Hepatocyte (in vitro differentiated cells): Measurements from ENCODE around the gene CCDC85C. TPM values are rescaled to one million over a fixed set of nuclear protein-coding genes. Genes with fewer than 3 reads are reported as not detected.

Source experiments
- DNase-seq: peaks from one replicate; pipeline ENCODE4 v3.0.0-alpha.2; 2016; ENCODE audit warnings: low spot score
- H2AFZ ChIP-seq: fragments of 200-600 bp; sonication (generic); 2 replicates; pipeline ENCODE4 v1.6.0; 2016; ENCODE audit warnings: antibody characterized with exemption, mild to moderate bottlenecking
- H3K27ac ChIP-seq: fragments of 200-600 bp; sonication (generic); 2 replicates; pipeline ENCODE4 v1.5.1; 2016; ENCODE audit warnings: mild to moderate bottlenecking
- H3K27me3 ChIP-seq: fragments of 200-600 bp; sonication (generic); 2 replicates; pipeline ENCODE4 v1.6.1; 2016
- H3K36me3 ChIP-seq: fragments of 200-600 bp; sonication (generic); replicated peaks from 2 replicates; pipeline ENCODE4 v1.5.1; 2016; ENCODE audit warnings: low read depth; ENCODE audit not compliant: insufficient read depth
- H3K4me1 ChIP-seq: fragments of 200-600 bp; sonication (generic); 2 replicates; pipeline ENCODE4 v1.5.1; 2016; ENCODE audit warnings: mild to moderate bottlenecking, moderate library complexity; ENCODE audit not compliant: insufficient read depth
- H3K4me2 ChIP-seq: fragments of 200-600 bp; sonication (generic); 2 replicates; pipeline ENCODE4 v1.6.0; 2016
- H3K4me3 ChIP-seq: fragments of 200-600 bp; sonication (generic); 2 replicates; pipeline ENCODE4 v1.5.1; 2016; ENCODE audit warnings: mild to moderate bottlenecking
- H3K79me2 ChIP-seq: fragments of 200-600 bp; sonication (generic); 2 replicates; pipeline ENCODE4 v1.6.0; 2017; ENCODE audit warnings: mild to moderate bottlenecking
- H3K9me2 ChIP-seq: fragments of 200-600 bp; sonication (generic); replicated peaks from 2 replicates; pipeline ENCODE4 v1.6.0; 2017; ENCODE audit warnings: mild to moderate bottlenecking; ENCODE audit not compliant: insufficient read depth
- H3K9me3 ChIP-seq: fragments of 200-600 bp; sonication (generic); 2 replicates; pipeline ENCODE4 v1.5.1; 2016; ENCODE audit warnings: low read depth, mild to moderate bottlenecking
- H4K20me1 ChIP-seq: fragments of 200-600 bp; sonication (generic); 2 replicates; pipeline ENCODE4 v1.6.0; 2016; ENCODE audit warnings: mild to moderate bottlenecking; ENCODE audit not compliant: insufficient read depth, poor library complexity, severe bottlenecking
- EZH2 ChIP-seq: fragments of 200-600 bp; sonication (generic); IDR thresholded peaks from 2 replicates; pipeline ENCODE4 v1.6.1; 2016; ENCODE audit warnings: antibody characterized with exemption, mild to moderate bottlenecking, borderline replicate concordance
- EZH2phosphoT487 ChIP-seq: fragments of 200-600 bp; sonication (generic); IDR thresholded peaks from one replicate; pipeline ENCODE4 v1.6.1; 2018; ENCODE audit warnings: antibody characterized with exemption, mild to moderate bottlenecking, low read depth, moderate library complexity; ENCODE audit not compliant: unreplicated experiment, severe bottlenecking
- WGBS: methylation state at CpG from one replicate; pipeline ENCODE4 v1.1.6; 2016; ENCODE audit warnings: low lambda C conversion rate; ENCODE audit errors: missing lambda C conversion rate; 5-methylcytosine and 5-hydroxymethylcytosine counted together
- polyA plus RNA-seq: library from polyadenylated mRNA; unstranded; fragments of >200 nt; fragmentation: Nextera tagmentation; extraction: Ambion mirVana; gene quantifications from 2 replicates; pipeline ENCODE4 v1.2.1, GENCODE V29; 2016
- total RNA-seq: library from RNA; depleted of rRNA; stranded (reverse); fragments of >200 nt; gene quantifications from 2 replicates; pipeline ENCODE4 v1.2.3, GENCODE V29; 2014
- TF ChIP-seq, protein P1 (sequence below): fragments of 200-600 bp; sonication (generic); IDR thresholded peaks from 2 replicates; pipeline ENCODE4 v1.5.1; 2016; ENCODE audit warnings: antibody characterized with exemption, mild to moderate bottlenecking; ENCODE audit not compliant: poor library complexity

CCDC85C gene
- total and polyA plus RNA-seq, 2 experiments from 2014 or later, result 37.8 to 47.2 TPM

- WGBS, result 62% methylated on average over 1 of the region's 1 CpG
- H3K9me2 ChIP-seq, result no peaks in the 10 kb centered on the region
Observed at GRCh38 chr14:99476864-99477263, 127.1 kb downstream of the CCDC85C start.

DNA sequence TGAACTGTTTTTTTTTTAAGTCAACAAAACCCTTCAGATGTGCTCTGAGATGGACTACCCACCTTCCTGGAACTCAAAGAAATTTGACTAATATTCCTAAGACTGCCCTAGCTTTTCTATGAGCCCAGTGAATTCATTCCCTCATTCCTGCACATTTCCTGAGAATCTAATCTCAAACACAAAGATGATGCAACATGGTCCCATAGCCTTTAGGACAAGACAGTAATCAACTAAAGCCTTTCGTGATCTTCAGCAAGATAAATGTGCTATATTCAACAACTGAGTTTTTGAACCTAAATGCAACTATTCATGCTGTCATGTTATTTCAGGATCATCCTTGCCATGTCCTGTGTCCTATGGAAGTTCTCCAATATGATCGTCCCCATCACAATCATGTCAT is 128.3 kb downstream of the CCDC85C start:
- WGBS, result 92% methylated on average over 2 of the region's 2 CpGs
- no peak for TF ChIP-seq EZH2phosphoT487
- TF ChIP-seq, protein P1, sequence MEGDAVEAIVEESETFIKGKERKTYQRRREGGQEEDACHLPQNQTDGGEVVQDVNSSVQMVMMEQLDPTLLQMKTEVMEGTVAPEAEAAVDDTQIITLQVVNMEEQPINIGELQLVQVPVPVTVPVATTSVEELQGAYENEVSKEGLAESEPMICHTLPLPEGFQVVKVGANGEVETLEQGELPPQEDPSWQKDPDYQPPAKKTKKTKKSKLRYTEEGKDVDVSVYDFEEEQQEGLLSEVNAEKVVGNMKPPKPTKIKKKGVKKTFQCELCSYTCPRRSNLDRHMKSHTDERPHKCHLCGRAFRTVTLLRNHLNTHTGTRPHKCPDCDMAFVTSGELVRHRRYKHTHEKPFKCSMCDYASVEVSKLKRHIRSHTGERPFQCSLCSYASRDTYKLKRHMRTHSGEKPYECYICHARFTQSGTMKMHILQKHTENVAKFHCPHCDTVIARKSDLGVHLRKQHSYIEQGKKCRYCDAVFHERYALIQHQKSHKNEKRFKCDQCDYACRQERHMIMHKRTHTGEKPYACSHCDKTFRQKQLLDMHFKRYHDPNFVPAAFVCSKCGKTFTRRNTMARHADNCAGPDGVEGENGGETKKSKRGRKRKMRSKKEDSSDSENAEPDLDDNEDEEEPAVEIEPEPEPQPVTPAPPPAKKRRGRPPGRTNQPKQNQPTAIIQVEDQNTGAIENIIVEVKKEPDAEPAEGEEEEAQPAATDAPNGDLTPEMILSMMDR, result no peak
- no peak for TF ChIP-seq EZH2
- Histone ChIP-seq H2AFZ (no peak overlapping the region), H3K79me2 (peaks cover 91% of the 10 kb centered on the region), H3K4me2 (peak overlapping the region; percentile 41), H3K9me3 (no peaks in the 10 kb centered on the region), H3K4me1 (peaks cover 30% of the 10 kb centered on the region), H4K20me1 (peaks cover 74% of the 10 kb centered on the region), H3K27ac (no peak overlapping the region), H3K27me3 (no peaks in the 10 kb centered on the region), H3K9me2 (no peaks in the 10 kb centered on the region), H3K4me3 (no peak overlapping the region), H3K36me3 (no peaks in the 10 kb centered on the region)
- no peak for DNase-seq

More at GRCh38 chr14:99476864-99477263, 127.1 kb downstream of the CCDC85C start:
- Histone ChIP-seq H3K27me3 (no peaks in the 10 kb centered on the region), H3K27ac (no peak overlapping the region), H2AFZ (no peak overlapping the region), H3K79me2 (peaks cover 84% of the 10 kb centered on the region), H3K4me2 (peak overlapping the region; percentile 5), H3K9me3 (no peaks in the 10 kb centered on the region), H3K36me3 (no peaks in the 10 kb centered on the region), H3K4me3 (no peak overlapping the region), H3K4me1 (peaks cover 30% of the 10 kb centered on the region), H4K20me1 (peaks cover 68% of the 10 kb centered on the region)
- TF ChIP-seq, protein P1, result no peak
- TF ChIP-seq EZH2phosphoT487 (no peak), EZH2 (no peak)
- DNase-seq, result no peak

GRCh38 chr14:99475179-99475578 is 128.8 kb downstream of the CCDC85C start:
- WGBS, result 60% methylated on average over 9 of the region's 9 CpGs
- Histone ChIP-seq H4K20me1 (peaks cover 74% of the 10 kb centered on the region), H3K4me2 (peak overlapping the region; percentile 41)

More at GRCh38 chr14:99475179-99475578, 128.8 kb downstream of the CCDC85C start:
- Histone ChIP-seq H3K36me3 (no peaks in the 10 kb centered on the region), H3K79me2 (peaks cover 96% of the 10 kb centered on the region), H3K4me1 (peaks cover 30% of the 10 kb centered on the region), H3K9me2 (no peaks in the 10 kb centered on the region), H2AFZ (no peak overlapping the region), H3K9me3 (no peaks in the 10 kb centered on the region), H3K27ac (no peak overlapping the region), H3K27me3 (no peaks in the 10 kb centered on the region), H3K4me3 (no peak overlapping the region)
- TF ChIP-seq EZH2phosphoT487 (no peak), EZH2 (no peak)
- TF ChIP-seq, protein P1, result no peak
- peak; percentile 30 for DNase-seq
